HG03442 (cell line): ENCODE measurements around the gene KIZ.
A peak's percentile ranks its signal among the peaks of the same experiment; 100 is the strongest.
"Not testable (repeated sequence)": the region's sequence is repeated elsewhere in the genome, so short reads cannot be mapped to it uniquely, and the experiment has no call there.

Source experiments
- ATAC-seq: cut with Tn5 transposase; IDR thresholded peaks from one replicate; pipeline ENCODE4 v1.9.1; 2021; ENCODE audit warnings: mild to moderate bottlenecking, moderate library complexity; ENCODE audit not compliant: unreplicated experiment

Gene KIZ

GRCh38 chr20:21136015-21136732 lies 10.3 kb downstream of the KIZ start:
- ATAC-seq, result no peak

- ATAC-seq, result no peak
Measured at GRCh38 chr20:21137078-21137477, 11.2 kb downstream of the KIZ start.

- ATAC-seq, result no peak
Measured at GRCh38 chr20:21139881-21140566, 14.1 kb downstream of the KIZ start.

- ATAC-seq, result no peak
Measured at GRCh38 chr20:21141825-21142224, 15.9 kb downstream of the KIZ start.

GRCh38 chr20:21143194-21143890 lies 17.5 kb downstream of the KIZ start:
- ATAC-seq, result no peak

- no peak for ATAC-seq
Measured at GRCh38 chr20:21145424-21145823, 19.5 kb downstream of the KIZ start.

GRCh38 chr20:21146215-21146614 lies 20.3 kb downstream of the KIZ start:
- no peak for ATAC-seq

- no peak for ATAC-seq
Measured at GRCh38 chr20:21147593-21147992, 21.7 kb downstream of the KIZ start.

- no peak for ATAC-seq
Measured at GRCh38 chr20:21149344-21149743, 23.5 kb downstream of the KIZ start.

GRCh38 chr20:21151791-21152190 lies 25.9 kb downstream of the KIZ start:
- ATAC-seq, result no peak

GRCh38 chr20:21154692-21155091 lies 28.8 kb downstream of the KIZ start:
- no peak for ATAC-seq

- ATAC-seq, result no peak
Measured at GRCh38 chr20:21155268-21155667, 29.4 kb downstream of the KIZ start.

GRCh38 chr20:21156266-21156665 lies 30.4 kb downstream of the KIZ start:
- ATAC-seq, result no peak

- no peak for ATAC-seq
Measured at GRCh38 chr20:21157006-21157405, 31.1 kb downstream of the KIZ start.

GRCh38 chr20:21159658-21160380 lies 33.9 kb downstream of the KIZ start:
- no peak for ATAC-seq

GRCh38 chr20:21161926-21162325 lies 36.0 kb downstream of the KIZ start:
- no peak for ATAC-seq

- no peak for ATAC-seq
Measured at GRCh38 chr20:21162631-21163030, 36.7 kb downstream of the KIZ start.

GRCh38 chr20:21166801-21167200 lies 40.9 kb downstream of the KIZ start:
- ATAC-seq, result peak; percentile 39

GRCh38 chr20:21167261-21167660 lies 41.4 kb downstream of the KIZ start:
- peak; percentile 22 for ATAC-seq

GRCh38 chr20:21168061-21168460 lies 42.2 kb downstream of the KIZ start:
- not testable (repeated sequence) for ATAC-seq

GRCh38 chr20:21172626-21173025 lies 46.7 kb downstream of the KIZ start:
- no peak for ATAC-seq
